ENCODE data around the gene MYG1.
A peak's percentile ranks its signal among the peaks of the same experiment; 100 is the strongest.

MYG1 gene

DNA sequence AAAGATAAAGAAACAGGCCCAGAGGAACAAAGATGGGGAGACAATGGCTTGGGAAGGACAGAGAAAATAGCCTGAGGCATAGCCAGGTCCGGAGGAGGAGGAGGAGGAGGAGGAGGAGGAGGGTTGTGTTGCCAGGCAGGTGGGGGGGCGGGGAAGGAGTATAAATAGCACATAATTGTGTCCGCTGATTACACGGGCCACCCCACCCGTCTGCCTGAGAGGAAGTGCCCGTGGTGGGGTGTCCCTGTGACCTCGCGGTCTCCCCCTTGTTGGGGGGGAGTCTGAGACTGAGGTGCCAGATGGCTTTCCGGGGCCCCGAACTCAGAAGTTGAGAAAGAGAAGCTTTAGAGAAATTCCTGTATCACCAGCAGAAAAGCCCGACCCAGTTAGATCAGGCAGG lies 38.5 kb downstream of the MYG1 start:
- TF ChIP-seq, protein P1, sequence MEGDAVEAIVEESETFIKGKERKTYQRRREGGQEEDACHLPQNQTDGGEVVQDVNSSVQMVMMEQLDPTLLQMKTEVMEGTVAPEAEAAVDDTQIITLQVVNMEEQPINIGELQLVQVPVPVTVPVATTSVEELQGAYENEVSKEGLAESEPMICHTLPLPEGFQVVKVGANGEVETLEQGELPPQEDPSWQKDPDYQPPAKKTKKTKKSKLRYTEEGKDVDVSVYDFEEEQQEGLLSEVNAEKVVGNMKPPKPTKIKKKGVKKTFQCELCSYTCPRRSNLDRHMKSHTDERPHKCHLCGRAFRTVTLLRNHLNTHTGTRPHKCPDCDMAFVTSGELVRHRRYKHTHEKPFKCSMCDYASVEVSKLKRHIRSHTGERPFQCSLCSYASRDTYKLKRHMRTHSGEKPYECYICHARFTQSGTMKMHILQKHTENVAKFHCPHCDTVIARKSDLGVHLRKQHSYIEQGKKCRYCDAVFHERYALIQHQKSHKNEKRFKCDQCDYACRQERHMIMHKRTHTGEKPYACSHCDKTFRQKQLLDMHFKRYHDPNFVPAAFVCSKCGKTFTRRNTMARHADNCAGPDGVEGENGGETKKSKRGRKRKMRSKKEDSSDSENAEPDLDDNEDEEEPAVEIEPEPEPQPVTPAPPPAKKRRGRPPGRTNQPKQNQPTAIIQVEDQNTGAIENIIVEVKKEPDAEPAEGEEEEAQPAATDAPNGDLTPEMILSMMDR (conservative IDR thresholded peaks at IDR 0.05; ENCODE audit: low read depth, low read length): no peak
- no peak overlapping the region for H3K4me3 ChIP-seq (ENCODE audit: low read length)
- no peak for DNase-seq (ENCODE audit: low read depth)

DNA sequence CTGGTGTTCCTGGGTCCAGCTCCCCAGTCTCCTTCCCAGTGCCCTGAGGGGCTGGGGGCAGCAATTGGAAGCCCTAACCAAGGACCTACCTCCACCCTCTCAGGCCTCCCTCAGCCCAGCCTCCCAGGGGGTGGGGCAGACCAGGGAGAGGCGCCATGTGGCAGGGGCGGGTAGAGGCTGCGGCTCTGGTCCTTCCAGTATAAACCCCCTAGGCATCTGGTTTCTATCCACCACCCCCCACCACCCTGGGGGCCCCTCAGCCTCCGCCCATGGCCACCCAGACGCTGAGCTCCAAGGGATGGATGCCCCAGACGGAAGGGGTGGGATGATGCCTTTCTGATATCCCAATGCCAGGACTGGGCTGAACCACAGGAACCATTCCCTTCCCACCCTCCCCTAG lies 39.4 kb downstream of the MYG1 start:
- TF ChIP-seq, protein P1 (conservative IDR thresholded peaks at IDR 0.05; ENCODE audit: low read depth, low read length): no peak
- DNase-seq (ENCODE audit: low read depth): no peak
- no peak overlapping the region for H3K4me3 ChIP-seq (ENCODE audit: low read length)

DNA sequence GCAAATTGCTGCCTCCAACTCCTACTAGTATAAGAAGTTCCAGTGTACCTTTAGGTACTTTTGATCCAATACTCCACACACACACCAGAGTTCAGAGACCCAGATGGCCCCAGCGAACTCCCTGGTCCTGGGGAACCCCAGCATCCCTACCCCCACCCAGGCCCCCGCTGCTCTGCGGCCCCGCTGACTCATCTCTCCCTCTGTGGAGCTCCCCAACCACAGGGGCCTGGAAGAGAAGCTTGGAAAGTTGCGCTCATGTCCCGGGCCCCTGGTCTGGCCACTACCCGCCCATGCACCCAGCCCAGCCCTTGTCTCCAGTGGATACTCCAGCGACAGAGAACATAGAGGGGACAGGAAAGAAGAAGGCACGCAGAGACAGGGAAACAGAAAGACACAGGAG lies 40.9 kb downstream of the MYG1 start:
- TF ChIP-seq, protein P1 (conservative IDR thresholded peaks at IDR 0.05; ENCODE audit: low read depth, low read length): no peak
- no peak for DNase-seq (ENCODE audit: low read depth)

DNA sequence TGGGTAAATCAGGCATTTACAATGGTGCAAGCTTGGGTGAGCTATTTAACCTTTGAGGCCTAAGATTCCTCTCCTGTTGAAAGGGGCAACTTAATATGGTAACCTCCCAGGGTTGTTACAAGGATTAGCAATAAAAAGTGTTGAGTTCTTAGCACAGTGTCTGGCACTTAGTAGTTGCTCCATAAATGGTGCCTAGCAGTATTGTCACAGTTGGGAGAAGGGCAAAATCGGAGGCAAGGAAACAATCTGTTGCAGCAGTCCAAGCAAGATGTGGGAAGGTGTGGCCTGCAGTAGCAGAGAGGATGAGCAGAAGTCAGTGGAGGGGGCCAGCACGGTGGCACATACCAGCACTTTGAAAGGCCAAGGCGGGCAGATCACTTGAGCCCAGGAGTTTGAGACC lies 44.0 kb downstream of the MYG1 start:
- TF ChIP-seq, protein P1 (conservative IDR thresholded peaks at IDR 0.05; ENCODE audit: low read depth, low read length): no peak
- no peak overlapping the region for H3K4me3 ChIP-seq (ENCODE audit: low read length)
- DNase-seq (ENCODE audit: low read depth): no peak

More for the DNA sequence above, 40.9 kb downstream of the MYG1 start:
- H3K4me3 ChIP-seq (ENCODE audit: low read length): no peak overlapping the region

DNA sequence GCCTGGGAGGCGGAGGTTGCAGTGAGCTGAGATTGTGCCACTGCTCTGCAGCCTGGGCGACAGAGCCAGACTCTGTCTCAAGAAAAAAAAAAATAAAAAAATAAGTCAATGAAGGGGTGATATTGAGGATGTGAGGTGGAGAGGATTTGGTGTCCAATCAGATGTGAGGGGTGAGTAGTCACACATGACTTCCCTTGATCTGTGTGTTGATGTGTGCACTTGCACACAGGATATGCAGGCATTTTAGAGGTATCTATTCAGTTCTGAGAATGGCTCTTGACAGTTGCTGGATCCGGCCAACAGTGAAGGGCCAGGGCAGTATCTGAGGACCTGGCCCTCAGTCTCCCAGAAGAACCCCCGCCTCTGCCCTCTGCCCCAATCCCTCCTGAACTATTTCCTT lies 44.5 kb downstream of the MYG1 start:
- TF ChIP-seq, protein P1 (conservative IDR thresholded peaks at IDR 0.05; ENCODE audit: low read depth, low read length): no peak
- no peak overlapping the region for H3K4me3 ChIP-seq (ENCODE audit: low read length)
- DNase-seq (ENCODE audit: low read depth): no peak

DNA sequence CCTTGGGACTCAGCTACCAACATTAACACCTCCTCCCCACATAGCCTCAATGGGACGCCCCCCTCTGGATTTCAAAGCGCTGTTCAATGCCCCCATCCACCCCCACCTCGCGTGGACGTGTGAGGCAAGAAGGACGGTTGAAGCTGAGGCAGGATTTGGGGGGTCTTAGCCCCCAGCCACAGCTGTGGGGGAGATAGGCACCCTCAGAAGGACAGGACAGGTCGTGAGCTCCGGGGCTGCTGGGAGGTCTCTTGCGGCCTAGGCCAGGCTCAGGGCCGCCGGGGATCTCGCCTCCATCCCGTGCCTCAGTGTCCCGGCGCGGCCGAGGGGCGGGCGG lies 45.0 kb downstream of the MYG1 start:
- H3K4me3 ChIP-seq (ENCODE audit: low read length): peak overlapping the region; percentile 76
- DNase-seq (ENCODE audit: low read depth): no peak

DNA sequence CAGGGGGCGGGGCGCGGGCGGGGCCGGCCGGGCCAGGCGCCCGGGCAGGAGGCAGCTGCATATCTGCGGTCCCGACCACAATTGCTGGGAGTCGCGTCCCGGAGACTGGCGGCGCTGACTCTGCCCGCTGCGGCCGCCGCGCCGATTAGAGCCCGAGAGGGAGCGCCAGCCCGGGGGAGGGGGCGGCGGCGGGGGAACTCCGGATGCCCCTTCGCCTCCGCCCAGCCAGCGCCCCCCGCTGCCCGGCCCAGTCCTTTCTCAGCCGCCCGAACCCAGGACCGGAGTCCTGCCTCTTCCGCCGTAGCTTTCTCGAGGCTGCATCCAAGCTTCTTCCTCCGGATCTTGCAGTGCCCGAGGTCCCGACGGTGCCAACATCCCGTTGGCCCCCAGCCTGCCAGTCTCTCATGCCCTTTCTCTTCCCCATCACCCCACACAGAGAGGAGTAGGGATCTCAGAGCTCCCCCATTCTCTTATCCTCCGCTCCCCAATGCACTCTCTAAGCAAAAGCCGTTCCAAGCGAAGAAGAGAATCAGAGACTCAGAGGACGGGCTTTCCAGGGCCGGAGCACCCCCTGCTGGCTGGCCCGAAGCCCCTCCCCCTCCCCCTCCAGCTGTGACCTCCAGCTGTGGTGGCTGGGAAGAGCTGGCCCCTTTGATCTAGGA lies 45.5 kb downstream of the MYG1 start:
- H3K4me3 ChIP-seq (ENCODE audit: low read length): peak overlapping the region; percentile 76
- TF ChIP-seq, protein P1 (conservative IDR thresholded peaks at IDR 0.05; ENCODE audit: low read depth, low read length): peak; percentile 80
- no peak for DNase-seq (ENCODE audit: low read depth)

More for the DNA sequence above, 45.0 kb downstream of the MYG1 start:
- TF ChIP-seq, protein P1 (conservative IDR thresholded peaks at IDR 0.05; ENCODE audit: low read depth, low read length): no peak

All from retinal pigment epithelial cell (primary cell).